Hepatocyte (in vitro differentiated cells): ENCODE data around the gene SPPL2C. TPM values are rescaled to one million over a fixed set of nuclear protein-coding genes. Genes with fewer than 3 reads are reported as not detected.

ENCODE experiments used
- DNase-seq: peaks from one replicate; pipeline ENCODE4 v3.0.0-alpha.2; 2016; ENCODE audit warnings: low spot score
- H2AFZ ChIP-seq: fragments of 200-600 bp; sonication (generic); 2 replicates; pipeline ENCODE4 v1.6.0; 2016; ENCODE audit warnings: antibody characterized with exemption, mild to moderate bottlenecking
- H3K27ac ChIP-seq: fragments of 200-600 bp; sonication (generic); 2 replicates; pipeline ENCODE4 v1.5.1; 2016; ENCODE audit warnings: mild to moderate bottlenecking
- H3K27me3 ChIP-seq: fragments of 200-600 bp; sonication (generic); 2 replicates; pipeline ENCODE4 v1.6.1; 2016
- H3K36me3 ChIP-seq: fragments of 200-600 bp; sonication (generic); replicated peaks from 2 replicates; pipeline ENCODE4 v1.5.1; 2016; ENCODE audit warnings: low read depth; ENCODE audit not compliant: insufficient read depth
- H3K4me1 ChIP-seq: fragments of 200-600 bp; sonication (generic); 2 replicates; pipeline ENCODE4 v1.5.1; 2016; ENCODE audit warnings: mild to moderate bottlenecking, moderate library complexity; ENCODE audit not compliant: insufficient read depth
- H3K4me2 ChIP-seq: fragments of 200-600 bp; sonication (generic); 2 replicates; pipeline ENCODE4 v1.6.0; 2016
- H3K4me3 ChIP-seq: fragments of 200-600 bp; sonication (generic); 2 replicates; pipeline ENCODE4 v1.5.1; 2016; ENCODE audit warnings: mild to moderate bottlenecking
- H3K79me2 ChIP-seq: fragments of 200-600 bp; sonication (generic); 2 replicates; pipeline ENCODE4 v1.6.0; 2017; ENCODE audit warnings: mild to moderate bottlenecking
- H3K9me2 ChIP-seq: fragments of 200-600 bp; sonication (generic); replicated peaks from 2 replicates; pipeline ENCODE4 v1.6.0; 2017; ENCODE audit warnings: mild to moderate bottlenecking; ENCODE audit not compliant: insufficient read depth
- H3K9me3 ChIP-seq: fragments of 200-600 bp; sonication (generic); 2 replicates; pipeline ENCODE4 v1.5.1; 2016; ENCODE audit warnings: low read depth, mild to moderate bottlenecking
- H4K20me1 ChIP-seq: fragments of 200-600 bp; sonication (generic); 2 replicates; pipeline ENCODE4 v1.6.0; 2016; ENCODE audit warnings: mild to moderate bottlenecking; ENCODE audit not compliant: insufficient read depth, poor library complexity, severe bottlenecking
- EZH2 ChIP-seq: fragments of 200-600 bp; sonication (generic); IDR thresholded peaks from 2 replicates; pipeline ENCODE4 v1.6.1; 2016; ENCODE audit warnings: antibody characterized with exemption, mild to moderate bottlenecking, borderline replicate concordance
- EZH2phosphoT487 ChIP-seq: fragments of 200-600 bp; sonication (generic); IDR thresholded peaks from one replicate; pipeline ENCODE4 v1.6.1; 2018; ENCODE audit warnings: antibody characterized with exemption, mild to moderate bottlenecking, low read depth, moderate library complexity; ENCODE audit not compliant: unreplicated experiment, severe bottlenecking
- WGBS: methylation state at CpG from one replicate; pipeline ENCODE4 v1.1.6; 2016; ENCODE audit warnings: low lambda C conversion rate; ENCODE audit errors: missing lambda C conversion rate; 5-methylcytosine and 5-hydroxymethylcytosine counted together
- polyA plus RNA-seq: library from polyadenylated mRNA; unstranded; fragments of >200 nt; fragmentation: Nextera tagmentation; extraction: Ambion mirVana; gene quantifications from 2 replicates; pipeline ENCODE4 v1.2.1, GENCODE V29; 2016
- total RNA-seq: library from RNA; depleted of rRNA; stranded (reverse); fragments of >200 nt; gene quantifications from 2 replicates; pipeline ENCODE4 v1.2.3, GENCODE V29; 2014
- TF ChIP-seq, protein P1 (sequence below): fragments of 200-600 bp; sonication (generic); IDR thresholded peaks from 2 replicates; pipeline ENCODE4 v1.5.1; 2016; ENCODE audit warnings: antibody characterized with exemption, mild to moderate bottlenecking; ENCODE audit not compliant: poor library complexity

SPPL2C gene
- total and polyA plus RNA-seq, 2 experiments from 2014 or later = not detected

DNA sequence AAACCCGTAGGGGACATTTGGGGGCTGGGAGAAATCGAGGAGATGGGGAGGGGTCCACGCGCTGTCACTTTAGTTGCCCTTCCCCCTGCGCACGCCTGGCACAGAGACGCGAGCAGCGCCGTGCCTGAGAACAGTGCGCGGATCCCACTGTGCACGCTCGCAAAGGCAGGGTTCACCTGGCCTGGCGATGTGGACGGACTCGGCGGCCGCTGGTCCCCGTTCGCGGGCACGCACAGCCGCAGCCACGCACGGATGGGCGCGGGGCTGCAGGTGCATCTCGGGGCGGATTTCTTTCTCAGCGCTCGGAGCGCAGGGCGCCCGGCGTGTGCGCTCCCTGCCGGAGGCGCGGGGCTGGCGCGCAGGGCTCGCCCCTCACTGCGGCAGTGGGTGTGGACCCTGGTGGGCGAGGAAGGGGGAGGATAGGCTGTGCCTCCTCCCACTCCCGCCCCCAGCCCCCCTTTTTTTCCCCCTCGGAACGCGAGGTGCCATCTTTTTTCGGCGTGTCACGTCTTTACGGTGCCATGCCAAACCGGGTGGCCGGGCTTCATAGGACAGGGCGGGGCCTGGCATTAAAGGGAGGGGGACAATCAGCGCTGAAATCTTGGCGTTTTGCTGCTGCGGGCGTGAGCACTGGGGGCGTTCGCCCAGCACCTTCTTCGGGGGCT is 50.8 kb downstream of the SPPL2C start:
- no peaks in the 10 kb centered on the region for H3K4me1 ChIP-seq
- H3K9me3 ChIP-seq = no peaks in the 10 kb centered on the region
- WGBS = 2% methylated on average over 44 of the region's 63 CpGs
- peak; percentile 28 for DNase-seq
- TF ChIP-seq EZH2 = no peak
- TF ChIP-seq, protein P1, sequence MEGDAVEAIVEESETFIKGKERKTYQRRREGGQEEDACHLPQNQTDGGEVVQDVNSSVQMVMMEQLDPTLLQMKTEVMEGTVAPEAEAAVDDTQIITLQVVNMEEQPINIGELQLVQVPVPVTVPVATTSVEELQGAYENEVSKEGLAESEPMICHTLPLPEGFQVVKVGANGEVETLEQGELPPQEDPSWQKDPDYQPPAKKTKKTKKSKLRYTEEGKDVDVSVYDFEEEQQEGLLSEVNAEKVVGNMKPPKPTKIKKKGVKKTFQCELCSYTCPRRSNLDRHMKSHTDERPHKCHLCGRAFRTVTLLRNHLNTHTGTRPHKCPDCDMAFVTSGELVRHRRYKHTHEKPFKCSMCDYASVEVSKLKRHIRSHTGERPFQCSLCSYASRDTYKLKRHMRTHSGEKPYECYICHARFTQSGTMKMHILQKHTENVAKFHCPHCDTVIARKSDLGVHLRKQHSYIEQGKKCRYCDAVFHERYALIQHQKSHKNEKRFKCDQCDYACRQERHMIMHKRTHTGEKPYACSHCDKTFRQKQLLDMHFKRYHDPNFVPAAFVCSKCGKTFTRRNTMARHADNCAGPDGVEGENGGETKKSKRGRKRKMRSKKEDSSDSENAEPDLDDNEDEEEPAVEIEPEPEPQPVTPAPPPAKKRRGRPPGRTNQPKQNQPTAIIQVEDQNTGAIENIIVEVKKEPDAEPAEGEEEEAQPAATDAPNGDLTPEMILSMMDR = no peak
- no peak for TF ChIP-seq EZH2phosphoT487
- no peaks in the 10 kb centered on the region for H4K20me1 ChIP-seq
- H3K27me3 ChIP-seq = peaks cover 64% of the 10 kb centered on the region
- H3K79me2 ChIP-seq = no peaks in the 10 kb centered on the region
- peak overlapping the region; percentile 100 for H3K4me2 ChIP-seq
- H3K36me3 ChIP-seq = no peaks in the 10 kb centered on the region
- H2AFZ ChIP-seq = no peak overlapping the region
- no peak overlapping the region for H3K27ac ChIP-seq
- H3K4me3 ChIP-seq = peak overlapping the region; percentile 55
- H3K9me2 ChIP-seq = no peaks in the 10 kb centered on the region

DNA sequence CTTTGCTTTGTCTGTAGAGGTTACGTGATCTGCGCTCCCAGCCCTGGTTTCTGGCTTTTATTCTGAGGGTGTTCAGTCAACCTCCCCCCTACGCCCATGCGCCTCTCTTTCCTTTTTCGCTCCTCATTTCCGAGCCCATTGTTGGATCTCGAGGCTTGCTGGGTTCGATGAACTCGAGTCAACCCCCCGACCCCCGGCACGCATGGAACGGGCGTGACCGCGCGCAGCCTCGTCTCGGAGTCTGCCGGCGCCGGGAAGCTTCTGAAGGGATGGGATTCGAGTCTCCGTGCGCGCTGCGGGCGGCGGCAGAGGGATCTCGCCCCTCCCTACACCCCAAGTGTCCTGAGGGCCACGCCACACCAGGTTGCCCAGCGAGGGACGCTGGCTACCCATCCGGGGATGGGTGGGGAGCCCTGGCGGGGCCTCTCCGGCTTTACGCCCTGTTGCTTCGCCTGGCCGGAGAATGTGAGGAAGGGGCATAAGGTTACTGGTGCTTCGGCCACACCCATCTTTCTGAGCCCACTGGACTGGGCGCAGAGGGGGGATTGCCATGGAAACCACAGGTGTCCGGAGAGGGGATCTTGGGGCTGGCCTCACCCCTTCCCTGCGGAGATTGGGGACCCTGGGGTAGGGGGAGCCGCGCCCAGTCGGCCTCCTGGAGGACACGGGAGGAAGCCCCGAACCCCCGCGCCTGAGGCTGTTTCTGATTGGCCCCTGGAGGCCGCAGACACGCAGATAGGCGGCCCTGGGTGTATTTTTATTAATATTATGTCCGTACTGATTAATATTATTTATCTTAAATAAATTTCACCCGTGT is 51.5 kb downstream of the SPPL2C start:
- no peaks in the 10 kb centered on the region for H3K9me3 ChIP-seq
- H3K36me3 ChIP-seq = no peaks in the 10 kb centered on the region
- no peaks in the 10 kb centered on the region for H3K9me2 ChIP-seq
- TF ChIP-seq EZH2 = no peak
- no peak for TF ChIP-seq EZH2phosphoT487
- TF ChIP-seq, protein P1 = no peak
- no peak overlapping the region for H2AFZ ChIP-seq
- H3K79me2 ChIP-seq = no peaks in the 10 kb centered on the region
- H3K4me2 ChIP-seq = peak overlapping the region; percentile 100
- no peak overlapping the region for H3K4me3 ChIP-seq
- H3K27me3 ChIP-seq = peaks cover 66% of the 10 kb centered on the region
- DNase-seq = no peak
- no peaks in the 10 kb centered on the region for H3K4me1 ChIP-seq
- no peaks in the 10 kb centered on the region for H4K20me1 ChIP-seq
- H3K27ac ChIP-seq = no peak overlapping the region
- WGBS = 21% methylated on average over 54 of the region's 55 CpGs

Other genes starting within 250 kb of the SPPL2C start
- gene CRHR1, start 60.6 kb upstream of the SPPL2C start, total RNA-seq = not detected in 2 replicates
- not detected in 2 replicates for gene CRHR1, start 60.6 kb upstream of the SPPL2C start, polyA plus RNA-seq
- gene MAPT, start 49.7 kb downstream of the SPPL2C start, total RNA-seq = 0.24 and 0.37 TPM in 2 replicates
- 0.71 TPM in 1 of 2 replicates, not detected in the other for gene MAPT, start 49.7 kb downstream of the SPPL2C start, polyA plus RNA-seq
- gene STH, start 154.4 kb downstream of the SPPL2C start, total RNA-seq = not detected in 2 replicates
- not detected in 2 replicates for gene STH, start 154.4 kb downstream of the SPPL2C start, polyA plus RNA-seq